HepG2 (cell line): ENCODE data around the gene SDHD. TPM values are rescaled to one million over a fixed set of nuclear protein-coding genes. Genes with fewer than 3 reads are reported as not detected.
A peak's percentile ranks its signal among the peaks of the same experiment; 100 is the strongest.

Experiments
- ATAC-seq: fragments of 200-7000 bp; cut with Tn5 transposase; 3 replicates; pipeline ENCODE4 v1.9.1; 2020; ENCODE audit warnings: mild to moderate bottlenecking, moderate library complexity
- Bru-seq: library from RNA; stranded (reverse); fragments of 400-500 nt; gene quantifications from one replicate; lab custom pipeline; 2021; lab: Mats Ljungman, UMichigan
- BruChase-seq, 2 experiments: library from RNA; stranded (reverse); fragments of 400-500 nt; gene quantifications; one replicate each; lab custom pipeline; 2021; lab: Mats Ljungman, UMichigan
- BruUV-seq: library from RNA; stranded (reverse); fragments of 400-500 nt; replicated peaks from 2 replicates; lab custom pipeline; 2021; lab: Mats Ljungman, UMichigan
- CTCF ChIA-PET: fragments of 300-600 bp; formaldehyde crosslinking; extraction: SDS; loops from one replicate; lab custom pipeline; 2021; ENCODE audit warnings: low total read pairs, inconsistent platforms, low intra/inter-chr PET ratio; lab: Yijun Ruan, JAX
- POLR2A ChIA-PET: fragments of 350-600 bp; sonication (Branson Sonifier 250); formaldehyde crosslinking; loops from one replicate; lab custom pipeline; 2020; ENCODE audit warnings: antibody characterized with exemption, inconsistent platforms; lab: Yijun Ruan, JAX
- DNase-seq: peaks from one replicate; pipeline ENCODE4 v3.0.0-alpha.2; 2015; ENCODE audit warnings: low spot score
- FAIRE-seq: peaks from 3 replicates; lab custom pipeline; 2011; peaks lifted over from hg19 to GRCh38; lab: Jason Lieb, UNC
- H2AFZ ChIP-seq: one replicate; pipeline ENCODE4 v1.6.1; 2011; ENCODE audit warnings: low read length, inconsistent platforms
- H3K27ac ChIP-seq: fragments of 300-600 bp; 3 replicates; pipeline ENCODE4 v1.8.0; 2011; ENCODE audit warnings: mixed run types, mild to moderate bottlenecking, mixed read lengths, low read length, inconsistent platforms; ENCODE audit not compliant: insufficient read depth; ENCODE audit errors: extremely low read length
- H3K27me3 ChIP-seq, 2 experiments: fragments of 200-600 bp in 1 of 2; 2 replicates in 1 of 2; 3 replicates in 1 of 2; pipeline versions ENCODE4 v1.6.0 to v1.8.0; 2011; ENCODE audit warnings: low read length in 2 of 2, mild to moderate bottlenecking in 2 of 2, moderate library complexity in 2 of 2, inconsistent platforms in 1 of 2; ENCODE audit not compliant: insufficient read depth in 2 of 2, control insufficient read depth in 1 of 2
- H3K36me3 ChIP-seq, 2 experiments: fragments of 200-600 bp in 1 of 2; replicated peaks in 1 of 2; 2 replicates in 1 of 2; 3 replicates in 1 of 2; pipeline versions ENCODE4 v1.5.1 to v1.8.0; 2011; ENCODE audit warnings: low read length in 2 of 2, inconsistent platforms in 1 of 2; ENCODE audit not compliant: insufficient read depth in 2 of 2, control insufficient read depth in 1 of 2
- H3K4me1 ChIP-seq: 2 replicates; pipeline ENCODE4 v1.5.1; 2012; ENCODE audit warnings: low read length, inconsistent platforms; ENCODE audit not compliant: insufficient read depth
- H3K4me2 ChIP-seq: 2 replicates; pipeline ENCODE4 v1.6.0; 2011; ENCODE audit warnings: low read depth, low read length, inconsistent platforms
- H3K4me3 ChIP-seq, 3 experiments: fragments of 200-600 bp in 1 of 3; sonication (generic), shearing (Covaris generic) in 1 of 3; replicated peaks in 1 of 3; 2 replicates each; pipeline ENCODE4 v1.5.1; 2011 to 2016; ENCODE audit warnings: low read length in 3 of 3, inconsistent platforms in 2 of 3, low read depth in 2 of 3, mild to moderate bottlenecking in 2 of 3, control low read depth in 1 of 3, mixed read lengths in 1 of 3; ENCODE audit not compliant: insufficient read depth in 1 of 3
- H3K79me2 ChIP-seq: one replicate; pipeline ENCODE4 v1.6.1; 2011; ENCODE audit warnings: low read length, inconsistent platforms; ENCODE audit not compliant: insufficient read depth
- H3K9ac ChIP-seq: 2 replicates; pipeline ENCODE4 v1.6.0; 2011; ENCODE audit warnings: mild to moderate bottlenecking, low read depth, low read length, inconsistent platforms; ENCODE audit not compliant: insufficient read depth
- H3K9me3 ChIP-seq: 2 replicates; pipeline ENCODE4 v1.5.1; 2012; ENCODE audit warnings: mild to moderate bottlenecking, low read length
- H4K20me1 ChIP-seq: 2 replicates; pipeline ENCODE4 v1.6.0; 2011; ENCODE audit warnings: inconsistent platforms, mild to moderate bottlenecking, low read length, moderate library complexity; ENCODE audit not compliant: insufficient read depth
- BCL3 ChIP-seq: sonication (generic); formaldehyde crosslinking; IDR thresholded peaks from 2 replicates; pipeline ENCODE4 v1.5.1; 2020; ENCODE audit warnings: mild to moderate bottlenecking, missing genetic modification reagents, moderate library complexity
- BORCS8-MEF2B ChIP-seq: sonication (generic); formaldehyde crosslinking; IDR thresholded peaks from 2 replicates; pipeline ENCODE4 v1.8.0; 2022; ENCODE audit warnings: mild to moderate bottlenecking, missing genetic modification reagents
- HNRNPK ChIP-seq: fragments of 200-400 bp; formaldehyde crosslinking; IDR thresholded peaks from 2 replicates; pipeline ENCODE4 v1.6.1; 2018; ENCODE audit warnings: low read length, low read depth, moderate library complexity, mild to moderate bottlenecking; ENCODE audit not compliant: poor library complexity, severe bottlenecking
- HOXA7 ChIP-seq: sonication (generic); formaldehyde crosslinking; IDR thresholded peaks from 2 replicates; pipeline ENCODE4 v1.8.1; 2022; ENCODE audit warnings: mild to moderate bottlenecking, missing genetic modification reagents, moderate library complexity
- NFRKB ChIP-seq: fragments of 450-650 bp; IDR thresholded peaks from 2 replicates; pipeline ENCODE4 v1.6.1; 2017
- NFYB ChIP-seq: sonication (generic); formaldehyde crosslinking; IDR thresholded peaks from 2 replicates; pipeline ENCODE4 v1.4.0; 2020; ENCODE audit warnings: missing genetic modification reagents
- POGK ChIP-seq: sonication (generic); formaldehyde crosslinking; conservative IDR thresholded peaks from 2 replicates; pipeline ENCODE4 v1.8.0; 2022; ENCODE audit warnings: mild to moderate bottlenecking, moderate library complexity, missing genetic modification reagents
- SCMH1 ChIP-seq: sonication (generic); formaldehyde crosslinking; IDR thresholded peaks from 2 replicates; pipeline ENCODE4 v1.9.0; 2021; ENCODE audit warnings: missing genetic modification reagents, mild to moderate bottlenecking, borderline replicate concordance
- SRF ChIP-seq: IDR thresholded peaks from 2 replicates; pipeline ENCODE4 v1.6.1; 2011; ENCODE audit warnings: mild to moderate bottlenecking, low read depth, low read length, moderate library complexity
- TCF12 ChIP-seq, 2 experiments: fragments of 450-650 bp in 1 of 2; sonication (generic) in 1 of 2; formaldehyde crosslinking in 1 of 2; IDR thresholded peaks; 2 replicates each; pipeline versions ENCODE4 v1.6.1 to v1.8.0; 2017 to 2022; ENCODE audit warnings: antibody characterized with exemption in 1 of 2, mild to moderate bottlenecking in 1 of 2, missing genetic modification reagents in 1 of 2, moderate library complexity in 1 of 2
- ZBTB14 ChIP-seq: sonication (generic); formaldehyde crosslinking; IDR thresholded peaks from 2 replicates; pipeline ENCODE4 v1.4.0; 2020; ENCODE audit warnings: missing genetic modification reagents
- ZNF629 ChIP-seq: sonication (generic); formaldehyde crosslinking; conservative IDR thresholded peaks from 2 replicates; pipeline ENCODE4 v1.5.0; 2020; ENCODE audit warnings: missing genetic modification reagents
- WGBS: methylation state at CpG from one replicate; pipeline ENCODE4 v1.1.6; 2017; ENCODE audit warnings: low lambda C conversion rate; 5-methylcytosine and 5-hydroxymethylcytosine counted together
- in situ Hi-C: cut with HindIII; loops from 2 replicates; pipeline ENCODE4 v1.10.0; 2017; ENCODE audit warnings: low pct_unique_long_range_greater_than_20kb; ENCODE audit not compliant: extremely low pct_ligation_motif_present
- intact Hi-C: fragments of 100-400 bp; cut with micrococcal nuclease; formaldehyde crosslinking; loops from one replicate; pipeline ENCODE4 v1.10.0; 2022; ENCODE audit not compliant: unreplicated experiment
- long read RNA-seq, 2 experiments: library from RNA in 1 of 2; library from polyadenylated mRNA in 1 of 2; stranded (forward) in 1 of 2; unstranded in 1 of 2; transcript quantifications; one replicate each; pipeline ENCODE4 v2.0.0, GENCODE V29; 2019 to 2022
- polyA minus RNA-seq, 3 experiments: library from RNA; depleted of rRNA, polyadenylated mRNA; stranded (reverse); fragments of >200 nt; gene quantifications; 2 replicates each; pipeline ENCODE4 v1.2.3, GENCODE V29; 2011; ENCODE audit warnings: low replicate concordance in 1 of 3
- polyA plus RNA-seq, 8 experiments: library from polyadenylated mRNA; depleted of rRNA in 3 of 8; stranded (reverse) in 7 of 8; unstranded in 1 of 8; fragments of >200 nt; fragmentation: Illumina TruSeq in 4 of 8; extraction: Trizol in 4 of 8; gene quantifications; 2 replicates each; pipeline versions ENCODE4 v1.2.1 to v1.2.3, GENCODE V29; 2011 to 2016; ENCODE audit warnings: low read depth in 4 of 8, missing spikeins in 1 of 8, mixed read lengths in 1 of 8; ENCODE audit not compliant: insufficient read depth in 1 of 8
- total RNA-seq, 5 experiments: library from RNA; depleted of rRNA; stranded (reverse); fragments of >200 nt; fragmentation: Illumina TruSeq; extraction: Trizol; gene quantifications; 2 replicates each; pipeline ENCODE4 v1.2.3, GENCODE V29; 2016; ENCODE audit warnings: low read depth in 1 of 5

SDHD gene
- 123 and 187 TPM in 2 replicates for total RNA-seq (2016; rRNA removed; fragmentation: Illumina TruSeq; extraction: Trizol)
- total RNA-seq (2016; cell fraction: cytosol; rRNA removed; fragmentation: Illumina TruSeq; extraction: Trizol; ENCODE audit: low read depth): 14.7 and 15.7 TPM in 2 replicates
- total RNA-seq (2016; cell fraction: insoluble cytoplasmic fraction; rRNA removed; fragmentation: Illumina TruSeq; extraction: Trizol): 133 and 194 TPM in 2 replicates
- total RNA-seq (2016; cell fraction: membrane; rRNA removed; fragmentation: Illumina TruSeq; extraction: Trizol): 36.7 and 46.5 TPM in 2 replicates
- total RNA-seq (2016; cell fraction: nucleus; rRNA removed; fragmentation: Illumina TruSeq; extraction: Trizol): 59.2 and 72.0 TPM in 2 replicates
- polyA plus RNA-seq (2011; rRNA removed): 117 and 131 TPM in 2 replicates
- 110 and 143 TPM in 2 replicates for polyA plus RNA-seq (2011; cell fraction: cytosol; rRNA removed)
- polyA plus RNA-seq (2011; cell fraction: nucleus; rRNA removed): 55.2 and 68.9 TPM in 2 replicates
- polyA plus RNA-seq (2012): 81.8 and 87.4 TPM in 2 replicates
- polyA plus RNA-seq (2016; cell fraction: cytosol; fragmentation: Illumina TruSeq; extraction: Trizol; ENCODE audit: low read depth): 15.3 and 16.3 TPM in 2 replicates
- polyA plus RNA-seq (2016; cell fraction: insoluble cytoplasmic fraction; fragmentation: Illumina TruSeq; extraction: Trizol; ENCODE audit: low read depth): 172 and 198 TPM in 2 replicates
- polyA plus RNA-seq (2016; cell fraction: membrane; fragmentation: Illumina TruSeq; extraction: Trizol; ENCODE audit: low read depth): 35.7 and 38.8 TPM in 2 replicates
- 93.2 and 95.0 TPM in 2 replicates for polyA plus RNA-seq (2016; cell fraction: nucleus; fragmentation: Illumina TruSeq; extraction: Trizol; ENCODE audit: insufficient read depth, low read depth)
- 413 and 446 TPM in 2 replicates for polyA minus RNA-seq (2011; rRNA and poly(A)+ RNA removed; ENCODE audit: low replicate concordance)
- 60.0 and 64.5 TPM in 2 replicates for polyA minus RNA-seq (2011; cell fraction: cytosol; rRNA and poly(A)+ RNA removed)
- 20.6 and 32.0 TPM in 2 replicates for polyA minus RNA-seq (2011; cell fraction: nucleus; rRNA and poly(A)+ RNA removed)
- Bru-seq, nascent RNA: percentile 80 among the genes with signal in this experiment
- percentile 98 among the genes with signal in this experiment for BruChase-seq, experiment 1, labeled RNA remaining after a 6-hour chase
- percentile 95 among the genes with signal in this experiment for BruChase-seq, experiment 2, labeled RNA remaining after a 2-hour chase
- long read RNA-seq, experiment 1, transcript SDHD-201 (4 exons, 1,439 nt): major isoform, 203 of 216 reads
- long read RNA-seq, experiment 1, partial matches to known transcripts: 7 of 216 reads
- long read RNA-seq, experiment 1, other reads (novel, unspliced or antisense): 5 of 216 reads
- long read RNA-seq, experiment 2, transcript SDHD-206 (4 exons, 754 nt): major isoform, 6 of 105 reads
- long read RNA-seq, experiment 2, partial matches to known transcripts: 51 of 105 reads
- long read RNA-seq, experiment 2, other reads (novel, unspliced or antisense): 48 of 105 reads

- ATAC-seq (peak; percentile 96), FAIRE-seq (peak; percentile 98), DNase-seq (peak; percentile 96)
- Histone ChIP-seq H4K20me1 (no peaks in the 10 kb centered on the region), H3K4me1 (peaks cover 34% of the 10 kb centered on the region), H3K4me3 (peak within 1 kb of the TSS; percentile 92 to 97 (median 97)), H3K79me2 (peaks cover 43% of the 10 kb centered on the region), H2AFZ (peak within 1 kb of the TSS; percentile 56), H3K9ac (peak within 1 kb of the TSS; percentile 96), H3K36me3 (peaks cover 7 to 57% of the 10 kb centered on the region in 2 experiments), H3K4me2 (peak within 1 kb of the TSS; percentile 91), H3K27me3 (no peaks in the 10 kb centered on the region; a peak in 1 of 5 replicates), H3K9me3 (no peaks in the 10 kb centered on the region), H3K27ac (peak within 1 kb of the TSS; percentile 75)
- POLR2A ChIA-PET: interaction anchor here (0.5 to 1.9 kb wide), 12 partner anchors 10 to 215 kb away, joined by 3 to 7 read pairs (median 4); partner anchors contain the start of genes ALG9, DIXDC1, NKAPD1 and PIH1D2
- CTCF ChIA-PET: no interaction called here
- in situ Hi-C loops: no loop called here
- intact Hi-C loops: no loop called here
- WGBS: under 1% methylated on average over 38 of the region's 45 CpGs
- no TSS peak for BruUV-seq
- TF ChIP-seq POGK (CRISPR knock-in tag) (peak; percentile 56; the same call in 1 of the 2 replicates), TCF12 (IDR thresholded peaks at IDR 0.05) (no peak), TCF12 (CRISPR knock-in tag; IDR thresholded peaks at IDR 0.05) (no peak), NFYB (peak; percentile 36), BORCS8-MEF2B (CRISPR knock-in tag) (0 out of 2 replicates have a peak, but pooled peaks have one; percentile 63), ZNF629 (CRISPR knock-in tag) (no peak), NFRKB (no peak), HNRNPK (no peak), BCL3 (CRISPR knock-in tag) (peak; percentile 89), HOXA7 (CRISPR knock-in tag) (no peak; the same call in 1 of the 2 replicates), SRF (no peak), ZBTB14 (CRISPR knock-in tag) (no peak), SCMH1 (no peak)
Observed at GRCh38 chr11:112086422-112087191, at the start of gene SDHD, which contains the start of gene TIMM8B. Gene SDHD, plus strand, starts transcription at chr11:112086873. Its CDS starts 35 bp downstream, at chr11:112086908. Gene TIMM8B, minus strand, starts transcription at chr11:112086756. Its CDS starts 33 bp downstream, at chr11:112086723.
